Loucy (cell line): Measurements from ENCODE around the gene MALT1.

Experiments used
- H2AFZ ChIP-seq: fragments of 200-600 bp; sonication (generic); 2 replicates; pipeline ENCODE4 v1.6.0; 2016; ENCODE audit warnings: antibody characterized with exemption, mild to moderate bottlenecking, low read length, moderate library complexity
- H3F3A ChIP-seq: fragments of 200-600 bp; 2 replicates; pipeline ENCODE4 v1.6.0; 2016; ENCODE audit warnings: antibody characterized with exemption, low read depth, mild to moderate bottlenecking
- H3K27me3 ChIP-seq: fragments of 200-600 bp; sonication (generic); 2 replicates; pipeline ENCODE4 v1.6.1; 2014; ENCODE audit warnings: low read length, mild to moderate bottlenecking; ENCODE audit not compliant: insufficient read depth, poor library complexity, severe bottlenecking
- H3K36me3 ChIP-seq: fragments of 200-600 bp; sonication (generic); 2 replicates; pipeline ENCODE4 v1.6.1; 2016; ENCODE audit warnings: low read length; ENCODE audit not compliant: insufficient read depth
- H3K4me1 ChIP-seq: fragments of 200-600 bp; sonication (generic); 2 replicates; pipeline ENCODE4 v1.5.1; 2014; ENCODE audit warnings: low read length, mild to moderate bottlenecking; ENCODE audit not compliant: insufficient read depth, poor library complexity, severe bottlenecking
- H3K4me2 ChIP-seq: fragments of 200-600 bp; sonication (generic); 2 replicates; pipeline ENCODE4 v1.6.0; 2014; ENCODE audit warnings: antibody characterized with exemption, low read length, low read depth, mild to moderate bottlenecking; ENCODE audit not compliant: poor library complexity, severe bottlenecking
- H3K4me3 ChIP-seq: fragments of 200-600 bp; sonication (generic); 2 replicates; pipeline ENCODE4 v1.5.1; 2014; ENCODE audit warnings: low read length, mild to moderate bottlenecking, mixed read lengths; ENCODE audit not compliant: poor library complexity, severe bottlenecking
- H3K79me2 ChIP-seq: fragments of 200-600 bp; sonication (generic); 2 replicates; pipeline ENCODE4 v1.6.1; 2014; ENCODE audit warnings: low read length; ENCODE audit not compliant: insufficient read depth
- H3K9ac ChIP-seq: fragments of 200-600 bp; sonication (generic); 2 replicates; pipeline ENCODE4 v1.6.0; 2014; ENCODE audit warnings: mild to moderate bottlenecking, low read depth, low read length, moderate library complexity; ENCODE audit not compliant: poor library complexity, severe bottlenecking
- H3K9me2 ChIP-seq: fragments of 200-600 bp; sonication (generic); replicated peaks from 2 replicates; pipeline ENCODE4 v1.6.1; 2016; ENCODE audit warnings: low read depth, low read length, mixed read lengths
- H3K9me3 ChIP-seq: fragments of 200-600 bp; sonication (generic); 2 replicates; pipeline ENCODE4 v1.6.1; 2014; ENCODE audit warnings: mild to moderate bottlenecking, antibody characterized with exemption, low read length, low read depth; ENCODE audit not compliant: insufficient read depth
- H4K20me1 ChIP-seq: fragments of 200-600 bp; sonication (generic); 2 replicates; pipeline ENCODE4 v1.6.0; 2014; ENCODE audit warnings: antibody characterized with exemption, low read length, mild to moderate bottlenecking; ENCODE audit not compliant: insufficient read depth, poor library complexity, severe bottlenecking
- EZH2phosphoT487 ChIP-seq: fragments of 200-600 bp; IDR thresholded peaks from 2 replicates; pipeline ENCODE4 v1.6.1; 2018; ENCODE audit warnings: antibody characterized with exemption, mild to moderate bottlenecking, moderate library complexity, borderline replicate concordance
- TF ChIP-seq, protein P1 (sequence below): fragments of 200-600 bp; sonication (generic); conservative IDR thresholded peaks from 2 replicates; pipeline ENCODE4 v1.5.1; 2014; ENCODE audit warnings: mild to moderate bottlenecking, antibody characterized with exemption, low read length

The MALT1 gene

DNA sequence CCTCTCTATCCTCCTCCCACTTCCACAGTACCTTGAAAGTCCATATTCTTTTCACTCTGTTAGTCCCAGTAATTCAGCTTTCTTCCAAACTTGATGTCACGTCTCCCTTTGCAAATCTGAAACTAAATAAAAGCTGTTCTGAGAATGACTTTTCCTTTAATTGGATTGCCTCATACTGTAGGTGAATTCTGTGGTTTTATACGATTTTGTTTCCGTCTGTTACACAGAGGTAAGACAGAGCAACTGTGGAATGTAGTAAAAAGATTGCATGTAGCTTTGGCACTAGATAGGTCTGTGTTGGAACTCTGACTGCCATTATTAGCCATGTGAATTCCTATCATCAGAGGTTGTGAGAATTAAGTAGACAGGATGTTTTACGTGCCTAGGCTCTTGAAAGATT is 25.9 kb downstream of the MALT1 start:
- no peak overlapping the region for H3K4me3 ChIP-seq
- no peaks in the 10 kb centered on the region for H3K79me2 ChIP-seq
- no peak overlapping the region for H3K9ac ChIP-seq
- H3F3A ChIP-seq = no peaks in the 10 kb centered on the region
- TF ChIP-seq, protein P1, sequence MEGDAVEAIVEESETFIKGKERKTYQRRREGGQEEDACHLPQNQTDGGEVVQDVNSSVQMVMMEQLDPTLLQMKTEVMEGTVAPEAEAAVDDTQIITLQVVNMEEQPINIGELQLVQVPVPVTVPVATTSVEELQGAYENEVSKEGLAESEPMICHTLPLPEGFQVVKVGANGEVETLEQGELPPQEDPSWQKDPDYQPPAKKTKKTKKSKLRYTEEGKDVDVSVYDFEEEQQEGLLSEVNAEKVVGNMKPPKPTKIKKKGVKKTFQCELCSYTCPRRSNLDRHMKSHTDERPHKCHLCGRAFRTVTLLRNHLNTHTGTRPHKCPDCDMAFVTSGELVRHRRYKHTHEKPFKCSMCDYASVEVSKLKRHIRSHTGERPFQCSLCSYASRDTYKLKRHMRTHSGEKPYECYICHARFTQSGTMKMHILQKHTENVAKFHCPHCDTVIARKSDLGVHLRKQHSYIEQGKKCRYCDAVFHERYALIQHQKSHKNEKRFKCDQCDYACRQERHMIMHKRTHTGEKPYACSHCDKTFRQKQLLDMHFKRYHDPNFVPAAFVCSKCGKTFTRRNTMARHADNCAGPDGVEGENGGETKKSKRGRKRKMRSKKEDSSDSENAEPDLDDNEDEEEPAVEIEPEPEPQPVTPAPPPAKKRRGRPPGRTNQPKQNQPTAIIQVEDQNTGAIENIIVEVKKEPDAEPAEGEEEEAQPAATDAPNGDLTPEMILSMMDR = no peak
- no peak for TF ChIP-seq EZH2phosphoT487
- peaks cover 10% of the 10 kb centered on the region for H3K4me1 ChIP-seq
- peaks cover 33% of the 10 kb centered on the region; the same call in 1 of the 2 replicates for H3K36me3 ChIP-seq
- H2AFZ ChIP-seq = no peak overlapping the region
- no peaks in the 10 kb centered on the region for H3K9me2 ChIP-seq
- no peaks in the 10 kb centered on the region for H4K20me1 ChIP-seq
- H3K9me3 ChIP-seq = no peaks in the 10 kb centered on the region
- H3K27me3 ChIP-seq = no peaks in the 10 kb centered on the region
- no peak overlapping the region for H3K4me2 ChIP-seq

DNA sequence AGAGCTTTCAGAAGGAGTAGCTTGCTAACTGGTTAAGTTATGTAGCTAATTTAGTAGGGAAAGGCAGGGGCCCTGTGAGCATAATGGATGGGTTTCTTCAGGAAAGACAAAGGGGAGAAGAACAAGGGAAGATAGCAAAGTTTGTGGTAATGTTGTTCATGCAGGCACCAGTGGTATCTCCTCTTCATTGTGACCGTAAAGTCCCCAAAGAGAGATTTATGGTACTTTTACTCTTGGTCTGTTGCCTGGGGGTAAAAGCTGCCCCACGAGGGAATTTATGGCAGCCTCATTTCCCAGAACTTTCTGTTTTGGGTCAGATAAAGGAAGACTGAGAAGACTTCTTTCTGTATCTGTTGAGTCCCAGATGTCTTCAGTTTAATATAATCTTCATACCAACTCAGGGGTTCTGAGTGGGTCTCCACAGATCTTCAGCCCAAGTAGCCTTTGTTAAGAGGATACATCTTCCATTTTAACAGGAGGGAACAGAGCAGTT is 27.5 kb downstream of the MALT1 start:
- no peak for TF ChIP-seq EZH2phosphoT487
- TF ChIP-seq, protein P1 = no peak
- H3K4me1 ChIP-seq = peaks cover 10% of the 10 kb centered on the region
- H3K9me2 ChIP-seq = no peaks in the 10 kb centered on the region
- H3K9me3 ChIP-seq = no peaks in the 10 kb centered on the region
- no peaks in the 10 kb centered on the region for H3F3A ChIP-seq
- H3K79me2 ChIP-seq = no peaks in the 10 kb centered on the region
- H2AFZ ChIP-seq = no peak overlapping the region
- H3K4me3 ChIP-seq = no peak overlapping the region
- no peaks in the 10 kb centered on the region for H3K27me3 ChIP-seq
- no peak overlapping the region for H3K9ac ChIP-seq
- H3K4me2 ChIP-seq = no peak overlapping the region
- H3K36me3 ChIP-seq = peaks cover 43% of the 10 kb centered on the region; the same call in 1 of the 2 replicates
- no peaks in the 10 kb centered on the region for H4K20me1 ChIP-seq

DNA sequence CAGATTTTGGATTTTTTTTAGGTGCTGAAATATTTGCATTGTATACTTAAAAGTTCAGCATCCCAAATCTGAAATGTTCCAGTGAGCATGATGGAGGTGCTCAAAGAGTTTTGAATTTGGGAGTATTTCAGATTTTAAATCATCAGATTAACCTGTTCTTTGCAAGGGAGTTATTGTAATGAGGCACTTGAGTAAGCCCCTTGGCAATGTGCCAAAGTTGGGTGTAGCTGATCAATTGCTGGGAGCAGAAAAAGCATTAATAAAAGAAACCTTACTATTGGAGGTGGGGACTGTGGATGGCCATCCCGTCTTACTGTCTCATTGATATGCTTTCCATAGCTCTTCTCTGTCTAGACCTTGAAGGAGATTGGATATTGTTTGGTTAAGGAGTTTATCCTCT is 28.3 kb downstream of the MALT1 start:
- no peaks in the 10 kb centered on the region for H3K27me3 ChIP-seq

More for the DNA sequence above, 28.3 kb downstream of the MALT1 start:
- H4K20me1 ChIP-seq = no peaks in the 10 kb centered on the region
- H3K4me1 ChIP-seq = peaks cover 5% of the 10 kb centered on the region
- peaks cover 46% of the 10 kb centered on the region; the same call in 1 of the 2 replicates for H3K36me3 ChIP-seq
- H3K4me3 ChIP-seq = no peak overlapping the region
- H3K9me3 ChIP-seq = no peaks in the 10 kb centered on the region
- no peaks in the 10 kb centered on the region for H3K79me2 ChIP-seq
- H2AFZ ChIP-seq = no peak overlapping the region
- H3F3A ChIP-seq = no peaks in the 10 kb centered on the region
- TF ChIP-seq EZH2phosphoT487 = no peak
- TF ChIP-seq, protein P1 = no peak
- H3K4me2 ChIP-seq = no peak overlapping the region
- no peaks in the 10 kb centered on the region for H3K9me2 ChIP-seq
- H3K9ac ChIP-seq = no peak overlapping the region
